ENCODE results near the gene TAS2R41.

Gene TAS2R41

DNA sequence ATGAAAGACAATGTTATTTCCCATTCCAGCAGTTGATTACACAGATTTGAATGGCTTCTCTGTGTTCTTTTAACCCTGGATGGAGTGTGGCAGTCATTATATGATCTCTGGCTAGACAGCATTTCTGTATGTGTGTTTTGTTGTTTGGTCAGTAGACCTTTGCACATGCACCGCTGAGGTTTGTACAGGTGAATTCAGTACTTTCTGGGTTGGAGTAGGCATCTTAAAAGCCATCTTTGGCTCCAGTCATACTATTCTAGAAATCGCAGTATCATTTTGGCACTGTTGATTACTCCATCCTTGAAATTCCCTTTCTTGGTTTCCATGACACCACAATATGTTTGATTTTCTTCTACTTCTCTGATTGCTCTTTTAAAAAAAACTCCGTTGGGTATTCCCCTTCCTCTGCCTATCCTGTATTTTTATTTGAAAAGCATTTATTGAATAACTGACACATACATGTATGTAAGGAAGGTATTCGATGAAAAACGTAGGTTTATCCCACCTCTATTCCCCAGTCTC is 29.9 kb downstream of the TAS2R41 start:
- H3K4me2 ChIP-seq = no peak overlapping the region
- no peaks in the 10 kb centered on the region for H3K79me2 ChIP-seq (ENCODE audit: insufficient read depth, low read depth)
- TF ChIP-seq, protein P1, sequence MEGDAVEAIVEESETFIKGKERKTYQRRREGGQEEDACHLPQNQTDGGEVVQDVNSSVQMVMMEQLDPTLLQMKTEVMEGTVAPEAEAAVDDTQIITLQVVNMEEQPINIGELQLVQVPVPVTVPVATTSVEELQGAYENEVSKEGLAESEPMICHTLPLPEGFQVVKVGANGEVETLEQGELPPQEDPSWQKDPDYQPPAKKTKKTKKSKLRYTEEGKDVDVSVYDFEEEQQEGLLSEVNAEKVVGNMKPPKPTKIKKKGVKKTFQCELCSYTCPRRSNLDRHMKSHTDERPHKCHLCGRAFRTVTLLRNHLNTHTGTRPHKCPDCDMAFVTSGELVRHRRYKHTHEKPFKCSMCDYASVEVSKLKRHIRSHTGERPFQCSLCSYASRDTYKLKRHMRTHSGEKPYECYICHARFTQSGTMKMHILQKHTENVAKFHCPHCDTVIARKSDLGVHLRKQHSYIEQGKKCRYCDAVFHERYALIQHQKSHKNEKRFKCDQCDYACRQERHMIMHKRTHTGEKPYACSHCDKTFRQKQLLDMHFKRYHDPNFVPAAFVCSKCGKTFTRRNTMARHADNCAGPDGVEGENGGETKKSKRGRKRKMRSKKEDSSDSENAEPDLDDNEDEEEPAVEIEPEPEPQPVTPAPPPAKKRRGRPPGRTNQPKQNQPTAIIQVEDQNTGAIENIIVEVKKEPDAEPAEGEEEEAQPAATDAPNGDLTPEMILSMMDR (conservative IDR thresholded peaks at IDR 0.05; ENCODE audit: low read depth, low read length) = no peak
- H3K27me3 ChIP-seq (ENCODE audit: insufficient read depth, low read depth) = no peaks in the 10 kb centered on the region
- no peaks in the 10 kb centered on the region for H3K4me1 ChIP-seq (ENCODE audit: low read depth, poor library complexity, severe bottlenecking)
- H2AFZ ChIP-seq (ENCODE audit: low read depth) = no peak overlapping the region
- no peaks in the 10 kb centered on the region for H4K20me1 ChIP-seq (ENCODE audit: insufficient read depth)
- H3K36me3 ChIP-seq (ENCODE audit: insufficient read depth) = no peaks in the 10 kb centered on the region
- no peak overlapping the region for H3K4me3 ChIP-seq (IDR thresholded peaks at IDR 0.05; ENCODE audit: insufficient read depth, low read depth, low read length)
- H3K27ac ChIP-seq = no peak overlapping the region
- no peak overlapping the region for H3K9ac ChIP-seq

DNA sequence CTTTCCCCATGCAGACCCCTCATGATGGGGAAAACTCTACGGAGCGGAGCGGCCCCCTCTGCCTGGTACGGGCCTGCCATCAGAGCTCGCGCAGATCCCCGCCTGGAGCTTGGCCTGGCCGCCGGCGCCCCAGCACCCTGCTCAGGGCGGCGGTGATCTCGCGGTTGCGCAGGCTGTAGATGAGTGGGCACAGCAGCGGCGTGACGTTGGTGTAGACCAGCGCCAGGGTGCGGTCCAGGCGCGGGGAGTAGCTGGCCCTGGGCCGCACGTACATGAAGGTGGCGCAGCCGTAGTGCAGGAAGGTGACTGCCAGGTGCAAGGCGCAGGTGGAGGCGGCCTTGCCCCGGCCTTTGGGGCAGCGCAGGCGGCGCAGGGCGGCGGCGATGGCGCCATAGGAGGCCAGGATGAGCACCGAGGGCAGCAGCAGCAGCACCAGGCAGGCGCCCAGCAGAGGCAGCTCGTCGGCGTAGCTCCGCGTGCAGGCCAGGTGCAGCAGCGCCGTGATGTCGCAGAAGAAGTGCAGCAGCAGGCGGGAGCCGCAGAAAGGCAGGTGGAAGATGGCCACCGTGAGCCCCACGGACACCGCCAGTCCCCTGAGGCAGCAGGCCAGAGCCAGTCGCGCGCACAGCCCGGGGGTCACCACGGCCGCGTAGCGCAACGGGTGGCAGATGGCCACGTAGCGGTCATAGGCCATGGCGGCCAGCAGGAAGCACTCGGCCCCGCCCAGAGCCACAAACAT is 33.4 kb downstream of the TAS2R41 start:
- H2AFZ ChIP-seq (ENCODE audit: low read depth) = no peak overlapping the region
- no peaks in the 10 kb centered on the region for H3K4me1 ChIP-seq (ENCODE audit: low read depth, poor library complexity, severe bottlenecking)
- no peaks in the 10 kb centered on the region for H4K20me1 ChIP-seq (ENCODE audit: insufficient read depth)
- H3K9ac ChIP-seq = no peak overlapping the region
- no peaks in the 10 kb centered on the region for H3K79me2 ChIP-seq (ENCODE audit: insufficient read depth, low read depth)
- H3K27ac ChIP-seq = no peak overlapping the region
- H3K4me2 ChIP-seq = no peak overlapping the region
- no peak overlapping the region for H3K4me3 ChIP-seq (IDR thresholded peaks at IDR 0.05; ENCODE audit: insufficient read depth, low read depth, low read length)
- TF ChIP-seq, protein P1 (conservative IDR thresholded peaks at IDR 0.05; ENCODE audit: low read depth, low read length) = no peak
- no peaks in the 10 kb centered on the region for H3K27me3 ChIP-seq (ENCODE audit: insufficient read depth, low read depth)
- no peaks in the 10 kb centered on the region for H3K36me3 ChIP-seq (ENCODE audit: insufficient read depth)

DNA sequence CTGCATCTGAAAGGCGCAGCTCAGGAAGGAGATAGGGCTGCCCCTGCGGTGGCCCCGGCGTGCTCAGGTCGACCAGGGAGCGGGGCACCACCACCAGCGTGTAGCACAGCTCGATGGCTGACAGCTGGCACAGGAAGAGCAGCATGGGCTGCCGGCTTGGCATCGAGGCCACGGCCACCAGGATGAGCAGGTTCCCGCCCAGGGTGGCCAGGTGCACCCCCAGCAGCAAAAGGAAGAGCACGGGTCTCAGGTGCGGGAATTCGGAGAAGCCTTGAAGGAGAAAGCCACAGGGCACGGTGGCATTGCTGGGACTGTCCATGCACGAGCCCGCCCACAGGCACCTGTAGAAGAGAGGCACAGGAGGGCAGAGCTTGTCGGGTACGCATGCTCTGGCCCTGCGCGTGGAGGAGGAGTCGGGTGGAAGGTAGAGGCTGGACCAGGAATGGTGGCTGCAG is 33.9 kb downstream of the TAS2R41 start:
- H3K9ac ChIP-seq = no peak overlapping the region
- no peaks in the 10 kb centered on the region for H4K20me1 ChIP-seq (ENCODE audit: insufficient read depth)
- H3K4me3 ChIP-seq (IDR thresholded peaks at IDR 0.05; ENCODE audit: insufficient read depth, low read depth, low read length) = no peak overlapping the region
- H3K79me2 ChIP-seq (ENCODE audit: insufficient read depth, low read depth) = no peaks in the 10 kb centered on the region
- H3K27me3 ChIP-seq (ENCODE audit: insufficient read depth, low read depth) = no peaks in the 10 kb centered on the region
- no peaks in the 10 kb centered on the region for H3K36me3 ChIP-seq (ENCODE audit: insufficient read depth)
- H3K4me1 ChIP-seq (ENCODE audit: low read depth, poor library complexity, severe bottlenecking) = no peaks in the 10 kb centered on the region
- no peak overlapping the region for H3K4me2 ChIP-seq
- no peak overlapping the region for H3K27ac ChIP-seq
- no peak overlapping the region for H2AFZ ChIP-seq (ENCODE audit: low read depth)
- TF ChIP-seq, protein P1 (conservative IDR thresholded peaks at IDR 0.05; ENCODE audit: low read depth, low read length) = no peak

DNA sequence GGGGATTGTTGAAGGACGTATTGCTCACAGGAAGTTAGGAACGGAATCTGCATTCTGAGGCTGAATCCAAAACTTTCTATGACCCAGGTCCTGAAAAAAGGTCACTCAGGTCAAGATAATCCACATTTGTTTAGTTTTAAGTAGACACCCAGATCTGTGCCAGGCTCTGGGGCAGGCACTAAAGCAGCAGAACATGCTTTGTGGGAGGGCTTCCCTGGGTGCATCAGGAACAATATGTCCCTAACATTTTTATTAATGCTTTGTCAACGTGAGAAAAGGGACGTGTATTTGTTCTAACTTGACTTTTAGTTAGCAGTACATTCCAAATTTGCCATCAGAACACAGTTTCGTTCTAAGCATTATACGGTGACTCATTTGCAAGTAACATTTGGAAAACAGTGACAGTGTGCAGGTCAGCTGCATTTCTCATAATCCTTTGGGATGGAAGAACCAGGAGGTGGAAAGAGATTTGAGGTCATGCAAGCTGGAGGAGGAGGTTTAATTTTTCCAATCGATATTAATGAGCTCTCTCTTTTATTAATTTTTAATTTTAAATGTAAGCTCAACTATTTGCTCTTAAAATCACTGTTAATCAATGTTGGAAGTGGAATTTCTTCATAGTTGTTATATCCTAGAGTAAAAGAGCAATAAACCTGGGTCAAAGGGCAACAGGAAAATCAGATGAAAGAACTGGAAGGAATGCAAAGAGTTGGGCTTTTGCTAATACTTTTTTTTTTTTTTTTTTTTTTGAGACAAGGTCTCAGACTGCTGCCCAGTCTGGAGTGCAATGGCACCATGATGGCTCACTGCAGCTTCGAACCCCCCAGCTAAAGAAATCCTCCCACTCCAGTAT is 35.0 kb downstream of the TAS2R41 start:
- no peaks in the 10 kb centered on the region for H3K36me3 ChIP-seq (ENCODE audit: insufficient read depth)
- no peaks in the 10 kb centered on the region for H3K4me1 ChIP-seq (ENCODE audit: low read depth, poor library complexity, severe bottlenecking)
- no peak overlapping the region for H2AFZ ChIP-seq (ENCODE audit: low read depth)
- no peaks in the 10 kb centered on the region for H3K27me3 ChIP-seq (ENCODE audit: insufficient read depth, low read depth)
- no peak overlapping the region for H3K27ac ChIP-seq
- no peaks in the 10 kb centered on the region for H4K20me1 ChIP-seq (ENCODE audit: insufficient read depth)
- no peak overlapping the region for H3K4me3 ChIP-seq (IDR thresholded peaks at IDR 0.05; ENCODE audit: insufficient read depth, low read depth, low read length)
- TF ChIP-seq, protein P1 (conservative IDR thresholded peaks at IDR 0.05; ENCODE audit: low read depth, low read length) = no peak
- no peak overlapping the region for H3K9ac ChIP-seq
- H3K79me2 ChIP-seq (ENCODE audit: insufficient read depth, low read depth) = no peaks in the 10 kb centered on the region
- H3K4me2 ChIP-seq = no peak overlapping the region
